ENCODE measurements around the gene TRPV5.

DNA sequence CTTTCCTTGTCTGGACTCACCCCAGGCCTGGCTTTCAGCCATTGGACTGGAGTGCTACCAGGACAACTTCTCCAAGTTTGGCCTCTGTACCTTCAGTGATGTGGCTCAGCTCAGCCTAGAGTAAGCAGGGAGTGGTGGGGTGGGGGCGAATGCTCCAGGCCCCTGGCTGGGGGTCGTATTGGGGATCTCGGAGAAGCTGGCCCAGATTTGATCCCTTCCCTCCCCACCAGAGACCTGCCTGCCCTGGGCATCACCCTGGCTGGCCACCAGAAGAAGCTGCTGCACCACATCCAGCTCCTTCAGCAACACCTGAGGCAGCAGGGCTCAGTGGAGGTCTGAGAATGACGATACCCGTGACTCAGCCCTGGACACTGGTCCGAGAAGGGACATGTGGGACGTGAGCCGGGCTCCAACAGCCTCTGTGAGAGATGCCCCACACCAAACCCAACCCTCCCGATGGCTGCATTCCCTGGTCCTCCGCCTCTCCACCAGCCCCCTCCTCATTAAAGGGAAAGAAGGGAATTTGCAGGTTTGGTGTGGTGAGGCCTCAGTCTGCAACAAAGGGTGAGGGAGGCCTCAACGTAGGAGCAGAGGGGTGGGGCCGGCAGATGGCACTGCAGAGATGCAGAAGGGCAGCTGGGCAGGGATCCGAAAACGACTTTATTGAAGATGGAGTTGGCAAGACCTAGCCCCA is 62.8 kb downstream of the TRPV5 start:
- no peak for TF ChIP-seq POLR2AphosphoS5 (IDR thresholded peaks at IDR 0.05)
- TF ChIP-seq, protein P1, sequence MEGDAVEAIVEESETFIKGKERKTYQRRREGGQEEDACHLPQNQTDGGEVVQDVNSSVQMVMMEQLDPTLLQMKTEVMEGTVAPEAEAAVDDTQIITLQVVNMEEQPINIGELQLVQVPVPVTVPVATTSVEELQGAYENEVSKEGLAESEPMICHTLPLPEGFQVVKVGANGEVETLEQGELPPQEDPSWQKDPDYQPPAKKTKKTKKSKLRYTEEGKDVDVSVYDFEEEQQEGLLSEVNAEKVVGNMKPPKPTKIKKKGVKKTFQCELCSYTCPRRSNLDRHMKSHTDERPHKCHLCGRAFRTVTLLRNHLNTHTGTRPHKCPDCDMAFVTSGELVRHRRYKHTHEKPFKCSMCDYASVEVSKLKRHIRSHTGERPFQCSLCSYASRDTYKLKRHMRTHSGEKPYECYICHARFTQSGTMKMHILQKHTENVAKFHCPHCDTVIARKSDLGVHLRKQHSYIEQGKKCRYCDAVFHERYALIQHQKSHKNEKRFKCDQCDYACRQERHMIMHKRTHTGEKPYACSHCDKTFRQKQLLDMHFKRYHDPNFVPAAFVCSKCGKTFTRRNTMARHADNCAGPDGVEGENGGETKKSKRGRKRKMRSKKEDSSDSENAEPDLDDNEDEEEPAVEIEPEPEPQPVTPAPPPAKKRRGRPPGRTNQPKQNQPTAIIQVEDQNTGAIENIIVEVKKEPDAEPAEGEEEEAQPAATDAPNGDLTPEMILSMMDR (IDR thresholded peaks at IDR 0.05), result no peak
